Fibroblast of lung (primary cell): Measurements from ENCODE around the gene SLC17A4.

Experiments
- EZH2 ChIP-seq: IDR thresholded peaks from 2 replicates; pipeline ENCODE4 v1.5.1; 2012; ENCODE audit warnings: low read length, control low read depth, mild to moderate bottlenecking; ENCODE audit errors: missing control alignments
- TF ChIP-seq, protein P1 (sequence below), 2 donors: IDR thresholded peaks in 1 of 2; conservative IDR thresholded peaks in 1 of 2; 1 replicate in 1 of 2; 2 replicates in 1 of 2; pipeline ENCODE4 v1.5.1; 2011 to 2012; ENCODE audit warnings: low read length in 2 of 2, control low read depth in 1 of 2, inconsistent platforms in 1 of 2, low read depth in 1 of 2, mild to moderate bottlenecking in 1 of 2

GRCh38 chr6:25756382-25757363, 2.1 kb downstream of the SLC17A4 start:
- TF ChIP-seq, protein P1, sequence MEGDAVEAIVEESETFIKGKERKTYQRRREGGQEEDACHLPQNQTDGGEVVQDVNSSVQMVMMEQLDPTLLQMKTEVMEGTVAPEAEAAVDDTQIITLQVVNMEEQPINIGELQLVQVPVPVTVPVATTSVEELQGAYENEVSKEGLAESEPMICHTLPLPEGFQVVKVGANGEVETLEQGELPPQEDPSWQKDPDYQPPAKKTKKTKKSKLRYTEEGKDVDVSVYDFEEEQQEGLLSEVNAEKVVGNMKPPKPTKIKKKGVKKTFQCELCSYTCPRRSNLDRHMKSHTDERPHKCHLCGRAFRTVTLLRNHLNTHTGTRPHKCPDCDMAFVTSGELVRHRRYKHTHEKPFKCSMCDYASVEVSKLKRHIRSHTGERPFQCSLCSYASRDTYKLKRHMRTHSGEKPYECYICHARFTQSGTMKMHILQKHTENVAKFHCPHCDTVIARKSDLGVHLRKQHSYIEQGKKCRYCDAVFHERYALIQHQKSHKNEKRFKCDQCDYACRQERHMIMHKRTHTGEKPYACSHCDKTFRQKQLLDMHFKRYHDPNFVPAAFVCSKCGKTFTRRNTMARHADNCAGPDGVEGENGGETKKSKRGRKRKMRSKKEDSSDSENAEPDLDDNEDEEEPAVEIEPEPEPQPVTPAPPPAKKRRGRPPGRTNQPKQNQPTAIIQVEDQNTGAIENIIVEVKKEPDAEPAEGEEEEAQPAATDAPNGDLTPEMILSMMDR (conservative IDR thresholded peaks at IDR 0.05 in 1 of 2, IDR thresholded peaks at IDR 0.05 in 1 of 2; ENCODE audit: low read depth in 1 of 2, low read length in 2 of 2), result no peak
- TF ChIP-seq EZH2, result no peak
